CD4-positive, alpha-beta T cell treated with Interleukin-6 at 100 ng/mL for 8 hours (primary cell): ENCODE results near the gene TAOK1.
A peak's percentile ranks its signal among the peaks of the same experiment; 100 is the strongest.

Source experiments
- DNase-seq: peaks from one replicate; pipeline ENCODE4 v3.0.0-alpha.2; 2020; ENCODE audit warnings: mixed read lengths, low spot score

The TAOK1 gene

GRCh38 chr17:29571486-29571882, 181.3 kb downstream of the TAOK1 start:
- DNase-seq: no peak

- no peak for DNase-seq
Measured at GRCh38 chr17:29571883-29572681, 181.9 kb downstream of the TAOK1 start.

GRCh38 chr17:29572691-29573557, 182.8 kb downstream of the TAOK1 start:
- no peak for DNase-seq

GRCh38 chr17:29573558-29573869, 183.4 kb downstream of the TAOK1 start:
- DNase-seq: no peak

- no peak for DNase-seq
Measured at GRCh38 chr17:29573871-29574731, 183.9 kb downstream of the TAOK1 start.

GRCh38 chr17:29574732-29575510, 184.8 kb downstream of the TAOK1 start:
- no peak for DNase-seq

- DNase-seq: no peak
Measured at GRCh38 chr17:29575511-29576213, 185.5 kb downstream of the TAOK1 start.

DNA sequence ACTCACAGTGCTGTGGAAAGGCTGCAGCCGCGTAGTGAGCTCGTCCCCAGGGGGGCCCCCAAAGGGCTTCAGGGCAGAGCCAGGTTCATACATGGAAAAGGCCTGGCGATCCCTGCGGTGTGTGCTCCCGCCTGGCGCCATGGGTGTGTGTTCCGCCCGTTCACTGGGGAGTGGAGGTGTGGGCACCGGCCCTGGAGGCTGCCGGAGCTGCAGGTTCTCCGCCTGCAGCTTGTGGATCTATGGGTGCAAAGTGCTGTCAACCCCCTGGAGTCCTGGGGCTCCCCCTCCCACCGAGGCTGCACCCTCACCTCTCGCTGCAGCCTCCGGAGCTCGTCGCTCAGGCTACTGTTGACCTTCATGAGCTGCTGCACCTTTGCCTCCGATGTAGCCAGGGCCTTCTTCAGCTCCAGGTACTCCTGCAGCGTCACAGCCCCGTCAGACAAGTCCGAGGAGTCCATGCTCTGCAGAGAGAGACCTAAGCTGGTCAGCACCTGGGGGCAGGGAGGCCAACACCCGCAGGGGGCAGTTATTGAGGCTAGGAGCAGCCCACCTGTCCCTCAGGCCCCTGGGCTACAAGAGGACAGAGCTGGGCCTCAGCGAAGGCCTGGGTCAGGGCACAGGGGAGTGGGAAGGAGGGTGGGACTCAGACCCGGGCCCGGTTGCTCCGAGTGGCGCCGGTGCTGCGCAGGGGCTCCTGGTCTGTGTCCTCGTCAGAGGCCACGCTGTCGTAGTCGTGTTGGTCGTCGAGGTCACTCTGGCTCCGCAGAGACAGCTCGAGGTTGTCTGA, 186.2 kb downstream of the TAOK1 start:
- no peak for DNase-seq

DNA sequence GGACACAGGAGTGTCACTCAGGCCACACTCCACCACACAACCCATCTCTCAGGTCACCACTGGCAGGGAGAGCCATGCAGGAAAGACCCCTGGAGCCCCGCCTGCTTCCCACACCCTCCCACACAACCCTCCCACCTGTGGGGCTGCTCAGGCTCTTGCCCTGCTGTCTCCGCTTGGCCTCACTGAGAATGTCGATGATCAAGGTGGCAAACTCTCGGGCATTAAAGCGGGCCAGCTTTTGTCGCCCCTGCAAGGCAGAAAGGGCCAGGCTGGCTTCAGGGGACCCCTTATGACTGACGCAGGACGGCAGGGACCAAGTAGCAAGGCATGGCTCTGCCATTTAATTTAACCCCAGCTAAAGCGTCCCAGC, 186.8 kb downstream of the TAOK1 start:
- DNase-seq: no peak

DNA sequence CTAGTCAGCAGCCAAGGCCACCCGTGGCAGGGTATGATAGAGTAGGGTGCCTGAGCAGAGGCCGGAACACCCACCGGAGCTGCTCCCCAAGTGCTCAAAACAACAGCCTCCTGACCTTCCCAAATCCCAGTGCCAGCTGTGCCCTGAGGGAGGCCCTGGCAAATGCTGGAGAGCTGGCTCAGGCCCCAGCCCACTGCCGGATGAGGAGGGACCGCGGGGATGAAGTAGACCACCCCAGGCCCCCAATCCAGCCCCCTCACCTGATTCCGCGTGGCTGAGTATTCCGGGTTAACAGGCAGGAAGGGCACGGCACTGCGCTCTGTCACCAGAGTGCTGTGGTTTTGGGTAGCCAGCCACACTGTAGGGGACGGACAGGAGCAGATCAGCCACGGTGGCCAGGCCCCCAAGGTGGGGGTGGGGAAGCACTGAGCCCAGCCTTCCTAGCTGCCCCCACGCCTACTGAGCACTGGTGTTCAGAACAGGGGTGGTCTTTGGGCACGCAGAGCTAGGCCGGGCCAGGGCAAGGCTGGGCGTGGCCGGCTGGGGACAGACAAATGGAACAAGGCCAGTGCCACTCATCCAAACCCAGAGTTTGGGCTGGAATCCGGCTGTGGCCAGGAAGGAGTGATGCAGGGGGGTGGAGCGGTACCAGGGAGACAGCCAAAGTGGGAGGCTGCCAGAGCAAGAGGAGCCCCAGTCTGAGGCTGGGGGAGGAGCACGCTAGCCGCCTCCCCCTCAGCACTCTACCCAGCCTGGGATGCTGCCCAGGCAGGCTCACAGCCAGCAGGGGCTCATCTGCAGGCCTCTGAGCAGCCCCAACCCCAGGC, 187.4 kb downstream of the TAOK1 start:
- DNase-seq: no peak

DNA sequence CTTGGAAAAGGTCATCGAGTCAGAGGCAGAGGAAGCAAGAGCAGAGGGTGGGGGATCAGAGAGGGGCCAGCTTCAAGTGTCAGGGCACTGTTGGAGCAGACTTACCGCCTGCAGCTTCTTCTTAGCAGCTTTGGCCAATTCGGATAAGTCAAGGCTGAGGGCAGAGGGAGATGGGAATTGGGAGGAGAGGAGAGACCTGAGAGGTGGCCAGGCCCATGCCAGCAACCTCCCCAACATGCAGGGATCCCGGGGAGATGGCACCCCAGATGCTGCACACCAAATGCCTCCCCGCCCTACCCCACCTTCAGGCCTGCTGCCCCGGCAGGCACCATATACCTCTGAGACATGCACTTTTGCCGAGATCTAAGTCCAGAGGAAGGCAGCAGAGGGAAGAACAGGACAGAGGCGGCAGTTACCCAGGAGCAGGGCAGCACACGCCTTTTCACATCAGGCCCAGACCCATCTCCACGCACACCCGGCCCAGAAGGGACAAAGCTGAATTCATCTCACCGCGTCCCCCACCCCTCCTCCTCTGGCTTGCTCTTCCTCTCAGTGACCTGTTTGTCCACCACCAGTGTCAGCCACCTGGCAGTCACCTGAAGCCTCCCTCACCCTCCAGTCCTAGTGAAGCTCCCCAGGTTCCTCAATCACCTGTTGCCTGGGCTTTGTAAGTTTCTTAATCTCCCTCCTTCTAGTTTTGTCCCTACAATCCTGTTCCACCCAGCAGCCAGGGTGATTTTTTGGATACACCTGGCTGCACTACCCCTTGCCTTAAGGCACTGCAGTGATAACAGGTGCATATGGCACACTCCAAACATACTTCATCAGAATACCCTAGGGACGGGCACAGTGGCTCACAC, 188.7 kb downstream of the TAOK1 start:
- no peak for DNase-seq

GRCh38 chr17:29579866-29580771, 190.0 kb downstream of the TAOK1 start:
- peak; percentile 91 for DNase-seq

DNA sequence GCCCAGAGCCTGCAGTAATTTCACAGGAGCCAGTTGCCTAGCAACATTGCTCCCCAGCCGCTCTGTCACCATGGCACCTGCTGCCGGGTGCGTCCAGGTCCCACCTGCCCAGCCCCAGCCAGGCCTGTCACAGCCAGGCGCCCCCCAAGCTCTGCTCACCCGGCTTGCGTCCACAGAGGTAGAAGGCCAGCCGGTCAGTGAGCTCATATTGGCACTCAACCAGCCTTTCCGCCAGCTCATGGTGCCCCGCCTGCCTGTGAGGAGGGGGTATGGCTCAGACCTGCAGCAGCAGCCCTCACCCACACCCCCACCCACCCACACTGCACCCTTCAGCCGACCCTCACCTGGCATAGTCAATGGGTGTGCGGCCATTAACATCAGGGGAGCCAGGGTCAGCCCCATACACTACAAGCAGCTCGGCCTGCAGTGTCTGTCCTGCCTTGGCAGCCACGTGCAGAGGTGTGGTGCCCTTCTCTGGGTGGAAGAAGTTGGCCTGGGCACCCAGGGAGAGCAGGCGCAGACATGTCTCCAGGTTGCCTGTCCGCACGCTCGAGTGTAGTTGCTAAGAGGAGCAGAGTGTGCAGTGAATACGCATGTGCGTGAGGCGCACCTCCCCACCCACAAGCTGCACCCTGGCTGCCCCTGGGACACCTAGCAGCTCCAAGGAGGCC, 191.6 kb downstream of the TAOK1 start:
- DNase-seq: no peak

DNA sequence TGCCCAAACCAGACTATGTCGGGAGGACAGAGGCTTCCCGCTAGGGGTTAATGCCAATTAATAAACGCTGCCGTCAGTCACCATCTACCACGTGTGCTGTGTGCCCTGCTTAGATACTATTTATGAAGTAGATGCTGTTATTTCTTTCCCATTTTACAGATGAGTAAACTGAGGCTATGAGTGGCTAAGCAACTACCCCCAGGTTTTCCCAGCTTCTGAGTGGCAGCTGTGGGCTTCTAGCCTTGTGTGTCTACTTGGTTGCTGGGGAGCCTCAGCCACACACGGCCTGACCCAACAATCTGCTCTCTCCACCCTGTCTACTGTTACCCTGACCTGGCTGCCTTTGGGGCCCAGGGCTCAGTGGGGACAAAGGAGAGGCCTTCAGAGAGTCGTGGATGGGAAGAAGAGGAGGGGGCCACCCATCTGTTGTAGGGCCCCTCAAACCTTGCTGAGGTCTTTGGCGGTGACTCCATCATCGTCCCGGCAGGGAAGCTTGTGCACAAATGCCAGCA, 192.1 kb downstream of the TAOK1 start:
- no peak for DNase-seq

DNA sequence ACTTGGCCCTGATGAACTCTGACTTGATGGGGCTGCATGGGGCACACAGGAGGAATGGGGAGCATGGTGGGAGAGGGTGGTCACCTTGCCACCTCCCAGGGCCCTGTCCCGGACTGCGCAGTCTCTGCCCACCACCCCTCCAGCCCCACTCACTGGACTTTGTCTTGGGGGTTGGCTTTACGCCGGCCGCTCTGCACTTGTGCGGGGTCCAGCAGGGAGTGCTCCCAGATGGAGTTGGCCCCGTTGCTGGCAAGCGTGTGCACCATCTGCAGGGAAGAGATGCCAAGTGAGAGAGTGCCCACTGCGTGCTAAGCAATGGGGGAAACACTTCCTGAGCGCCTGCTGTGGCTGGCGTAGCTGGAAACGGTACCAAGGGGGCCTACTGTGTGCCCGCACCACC, 192.6 kb downstream of the TAOK1 start:
- no peak for DNase-seq
